GM21717 (cell line): ENCODE data around the gene PTPRCAP.
"Not testable (repeated sequence)": the region's sequence is repeated elsewhere in the genome, so short reads cannot be mapped to it uniquely, and the experiment has no call there.

ENCODE experiments used
- ATAC-seq: cut with Tn5 transposase; IDR thresholded peaks from one replicate; pipeline ENCODE4 v1.9.1; 2021; ENCODE audit warnings: mild to moderate bottlenecking, moderate library complexity; ENCODE audit not compliant: unreplicated experiment

The PTPRCAP gene

DNA sequence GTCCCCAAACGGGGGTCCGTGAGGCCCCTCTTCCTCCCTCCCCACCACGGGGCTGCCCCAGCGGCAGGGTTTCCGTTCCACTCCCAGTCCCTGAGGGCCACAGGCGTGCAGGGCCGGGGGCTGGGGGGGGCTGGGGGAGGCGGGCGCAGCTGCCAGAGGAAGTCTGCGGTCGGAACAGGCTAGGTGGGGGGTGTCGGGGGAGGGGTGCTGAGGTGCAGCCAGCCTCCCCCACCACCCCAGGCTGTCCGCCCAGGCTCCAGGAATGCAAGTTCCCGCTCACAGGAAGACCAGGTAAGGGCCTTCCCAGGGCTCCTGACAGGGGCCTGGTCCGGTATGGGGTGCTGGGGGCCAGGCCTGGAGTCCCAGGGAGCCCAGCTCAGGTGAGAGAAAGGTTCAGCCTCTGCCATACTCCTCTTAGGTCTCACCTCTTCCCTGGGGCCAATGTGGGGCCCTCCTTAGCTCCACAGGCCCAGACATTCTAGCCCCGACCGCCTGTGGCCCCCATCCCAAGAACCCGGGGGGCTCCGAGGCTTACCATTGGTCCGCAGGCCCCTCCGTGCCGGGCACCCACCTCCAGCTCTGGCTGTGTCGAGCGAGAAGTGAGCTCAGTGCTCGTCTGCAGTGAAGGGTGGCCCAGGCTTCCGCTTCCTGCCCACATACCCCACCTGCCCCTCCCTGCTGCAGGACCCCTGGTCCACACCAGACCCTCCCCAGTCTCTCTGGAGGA, at the start of gene PTPRCAP:
Gene PTPRCAP, minus strand, starts transcription at position 601 of the 727 bp plus-strand sequence. Its CDS starts 63 bp downstream, at position 538.
- no peak for ATAC-seq

- ATAC-seq, result no peak
These were observed 49.2 kb upstream of the PTPRCAP start for GRCh38 chr11:67486481-67487195.

- ATAC-seq, result not testable (repeated sequence)
These were observed 48.4 kb upstream of the PTPRCAP start for GRCh38 chr11:67485873-67486361.

DNA sequence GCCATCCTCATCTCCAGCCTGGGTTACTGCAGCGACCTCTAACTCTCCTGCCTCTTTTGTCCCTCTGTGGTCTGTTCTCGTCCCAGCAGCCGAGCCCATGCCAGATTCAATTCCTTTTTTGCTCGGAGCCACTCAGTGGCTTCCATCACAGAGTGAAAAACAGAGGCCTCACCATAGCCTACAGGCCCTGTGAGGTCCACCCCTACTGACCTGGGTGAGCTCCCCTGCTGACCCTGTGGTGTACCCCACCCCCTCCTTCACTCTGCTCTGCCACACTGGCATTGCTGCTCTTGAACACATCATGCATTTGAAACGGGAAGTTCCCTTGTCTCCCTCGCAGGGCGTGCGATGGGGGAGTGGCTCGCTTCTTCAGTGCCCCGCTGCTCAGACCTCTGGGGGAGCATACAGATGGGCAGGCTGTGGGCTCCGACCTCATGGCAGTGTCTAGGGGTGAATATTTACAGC, 47.4 kb upstream of the PTPRCAP start:
- ATAC-seq, result no peak

DNA sequence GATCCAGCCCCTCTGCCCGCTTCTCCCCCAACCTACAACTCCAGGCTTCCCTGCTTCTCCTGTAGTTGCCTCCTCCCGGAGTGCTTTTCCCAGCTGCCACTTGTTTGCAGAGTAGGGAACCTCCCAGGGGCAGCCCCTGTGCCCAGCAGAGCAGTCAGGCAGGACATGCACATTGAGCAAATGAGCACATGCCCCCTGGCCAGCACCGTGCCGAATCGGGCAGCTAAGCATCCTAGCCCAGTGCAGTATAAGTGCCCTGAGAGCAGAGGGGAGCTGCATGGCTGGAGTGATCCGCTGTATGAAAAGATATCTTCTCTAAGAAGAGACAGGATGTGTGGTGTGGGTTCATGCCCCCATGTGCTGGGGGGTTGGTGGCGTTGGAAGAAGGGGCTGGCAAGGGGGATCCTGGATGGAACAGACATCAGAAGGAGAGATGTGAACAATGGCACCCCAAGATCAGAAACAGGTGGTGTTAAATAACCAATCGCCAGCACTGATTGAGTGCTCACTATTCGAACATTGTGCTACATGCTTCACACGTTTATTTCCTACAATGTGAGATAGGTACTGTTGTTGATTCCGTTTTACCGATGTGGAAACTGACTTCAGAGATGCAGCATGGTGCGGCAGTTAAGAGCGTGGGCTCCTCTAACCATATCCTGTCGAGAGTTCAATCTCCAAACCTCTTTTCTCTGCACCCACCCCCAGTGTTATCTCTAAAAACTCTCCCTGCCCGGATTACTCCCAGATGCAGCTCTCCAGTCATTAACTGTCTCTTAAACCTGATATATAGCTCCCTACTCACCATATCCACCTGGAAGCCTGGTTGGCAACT, 46.6 kb upstream of the PTPRCAP start:
- no peak for ATAC-seq

- ATAC-seq, result peak; percentile 51
These were observed 45.6 kb upstream of the PTPRCAP start, which contains the start of gene AIP for GRCh38 chr11:67482827-67483798. AIP (plus strand) TSS chr11:67483026; CDS start chr11:67483159, 133 bp downstream.

DNA sequence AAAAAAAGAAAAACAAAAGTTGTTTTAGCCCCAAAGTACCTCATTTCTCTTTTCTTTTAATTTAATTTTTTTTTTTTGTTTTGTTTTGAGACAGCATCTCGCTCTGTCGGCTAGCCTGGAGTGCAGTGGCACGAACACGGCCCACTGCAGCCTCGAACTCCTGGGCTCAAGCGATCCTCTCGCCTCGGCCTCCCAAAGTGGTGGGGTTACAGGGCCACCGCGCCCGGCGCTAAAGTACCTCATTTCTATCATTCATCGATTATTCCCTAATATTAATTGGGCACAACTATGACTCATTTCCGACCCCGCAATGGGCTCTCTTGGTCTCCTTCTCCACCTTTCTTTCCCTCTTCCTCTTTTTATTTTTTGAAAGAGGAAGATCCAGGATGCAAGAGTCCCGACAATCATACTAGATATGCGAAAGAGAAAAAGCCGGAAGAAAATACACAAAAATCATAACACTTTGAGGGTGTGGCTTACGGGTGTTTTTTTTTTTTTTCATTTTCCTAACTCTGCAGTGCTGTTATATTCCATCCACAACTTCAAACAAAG, 44.9 kb upstream of the PTPRCAP start:
- no peak for ATAC-seq

GRCh38 chr11:67477344-67478050, 40.0 kb upstream of the PTPRCAP start:
- not testable (repeated sequence) for ATAC-seq

DNA sequence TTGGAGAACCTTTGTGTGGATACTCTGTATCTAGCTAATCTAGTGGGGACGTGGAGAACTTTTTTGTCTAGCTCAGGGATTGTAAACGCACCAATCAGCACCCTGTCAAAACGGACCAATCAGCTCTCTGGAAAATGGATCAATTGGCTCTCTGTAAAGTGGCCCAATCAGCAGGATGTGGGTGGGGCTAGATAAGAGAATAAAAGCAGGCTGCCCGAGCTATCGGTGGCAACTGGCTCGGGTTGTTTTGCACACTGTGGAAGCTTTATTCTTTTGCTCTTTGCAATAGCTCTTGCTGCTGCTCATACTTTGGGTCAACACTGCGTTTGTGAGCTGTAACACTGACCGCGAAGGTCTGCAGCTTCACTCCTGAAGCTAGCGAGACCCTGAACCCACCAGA, 39.2 kb upstream of the PTPRCAP start:
- not testable (repeated sequence) for ATAC-seq

- no peak for ATAC-seq
These were observed 35.4 kb upstream of the PTPRCAP start for GRCh38 chr11:67472882-67473281.

- ATAC-seq, result no peak
These were observed 33.0 kb upstream of the PTPRCAP start for GRCh38 chr11:67470337-67471002.

GRCh38 chr11:67469508-67469811, 32.0 kb upstream of the PTPRCAP start:
- no peak for ATAC-seq

DNA sequence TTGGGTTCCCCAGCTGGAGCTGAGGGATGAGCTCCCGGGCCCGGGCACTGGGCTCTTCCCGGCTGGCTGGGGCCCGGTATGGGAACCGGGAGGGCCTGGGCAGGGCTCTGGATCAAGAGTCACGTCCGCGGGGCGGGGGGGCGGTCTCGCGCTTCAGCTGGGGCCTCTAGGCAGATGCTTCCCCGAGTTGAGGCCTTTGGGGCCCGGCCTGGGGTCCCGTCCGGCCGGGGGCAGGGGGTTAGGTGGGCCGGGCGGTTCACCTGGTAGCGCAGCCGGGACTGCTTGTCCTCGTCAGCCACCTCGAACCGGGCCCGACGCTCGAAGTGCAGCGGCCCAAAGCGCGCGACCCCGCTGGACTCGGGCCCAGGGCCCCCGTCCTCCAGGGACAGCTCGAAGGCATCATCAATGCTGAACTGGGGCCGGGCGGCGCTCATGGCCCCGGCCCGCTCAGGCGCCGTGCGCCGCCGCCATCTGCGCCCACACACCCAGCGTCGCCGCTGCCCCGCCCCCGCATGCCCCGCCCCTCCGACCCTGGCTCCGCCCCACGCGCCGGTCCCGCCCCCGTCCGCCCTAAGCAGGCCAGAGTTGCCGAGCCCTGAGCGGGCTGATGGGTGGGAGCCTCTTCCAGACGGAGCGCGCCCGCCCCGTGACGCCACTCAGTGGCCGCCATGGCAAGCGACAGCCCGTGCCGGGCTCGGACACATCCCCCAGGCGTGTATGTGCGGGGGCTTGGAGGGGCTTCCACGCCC, 31.5 kb upstream of the PTPRCAP start, which contains the start of gene TMEM134:
Gene TMEM134, minus strand, starts transcription at position 493 of the 749 bp plus-strand sequence. Its CDS starts 59 bp downstream, at position 434.
- peak; percentile 65 for ATAC-seq

GRCh38 chr11:67468456-67468758, 30.9 kb upstream of the PTPRCAP start:
- no peak for ATAC-seq

GRCh38 chr11:67468056-67468455, 30.6 kb upstream of the PTPRCAP start:
- no peak for ATAC-seq

GRCh38 chr11:67466962-67467771, 29.7 kb upstream of the PTPRCAP start:
- ATAC-seq, result no peak

DNA sequence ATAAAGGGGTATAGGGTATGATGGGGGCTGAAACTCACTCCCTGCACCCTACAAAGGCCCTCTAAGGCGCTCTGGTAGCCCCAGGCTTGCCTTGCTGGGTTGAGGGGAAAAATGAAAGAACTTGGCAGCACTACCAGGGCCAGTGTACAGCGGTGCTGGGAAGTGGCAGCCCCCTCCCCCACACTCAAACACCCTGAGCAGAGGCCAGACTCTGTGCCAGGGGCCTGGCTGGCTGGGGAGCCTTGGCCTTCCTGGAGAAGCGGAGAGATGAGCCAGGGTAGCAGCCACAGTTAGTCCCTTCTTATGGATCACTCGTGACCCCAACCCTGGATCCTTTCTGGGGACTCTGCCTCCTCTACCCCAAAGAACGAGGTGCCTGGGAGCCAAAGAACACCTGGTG, 28.9 kb upstream of the PTPRCAP start:
- ATAC-seq, result no peak
